ENCODE results near the gene MYOCD.
A peak's percentile ranks its signal among the peaks of the same experiment; 100 is the strongest.

The MYOCD gene

DNA sequence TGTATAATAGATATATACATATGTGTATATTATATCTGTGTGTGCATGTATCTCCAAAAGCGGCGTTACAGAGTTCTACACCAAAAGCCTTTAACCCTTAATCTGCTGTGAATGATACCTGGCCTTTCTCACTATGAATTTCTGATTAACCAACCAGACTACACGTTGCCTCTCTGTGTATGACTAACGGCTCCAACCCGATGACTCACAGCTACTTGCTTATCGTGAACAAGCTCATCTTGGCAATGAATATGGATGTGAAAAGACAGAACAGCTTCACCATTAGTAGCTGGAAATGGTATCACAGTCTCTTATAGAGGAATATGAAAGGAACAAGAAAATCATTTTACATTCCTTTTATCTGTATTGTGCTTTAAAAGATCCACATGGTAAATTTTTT is 99.9 kb downstream of the MYOCD start:
- no peak for DNase-seq

GRCh38 chr17:12768255-12768654 is 102.6 kb downstream of the MYOCD start:
- DNase-seq, result no peak

DNA sequence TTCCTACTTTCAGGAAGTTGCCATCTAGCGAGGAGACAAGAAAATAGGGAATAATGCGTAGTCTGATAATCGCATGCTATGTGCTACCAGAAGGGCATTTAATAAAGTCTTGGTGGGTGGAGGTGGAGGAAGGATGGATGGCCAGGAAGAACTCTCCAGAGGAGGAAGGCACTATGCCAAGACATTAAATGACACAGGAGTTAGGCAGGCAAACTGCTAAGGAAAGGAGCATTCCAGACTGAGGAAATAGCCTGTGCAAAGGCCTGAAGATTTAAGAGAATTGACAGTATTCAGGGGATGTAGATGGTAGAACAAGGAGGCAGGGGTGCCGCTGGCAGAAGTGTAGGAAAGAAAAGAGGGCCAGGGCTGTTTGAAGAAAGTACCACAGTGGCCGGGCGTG is 104.3 kb downstream of the MYOCD start:
- no peak for DNase-seq

- DNase-seq, result no peak
Observed at GRCh38 chr17:12773153-12773552, 107.5 kb downstream of the MYOCD start.

GRCh38 chr17:12789075-12789480 is 123.4 kb downstream of the MYOCD start:
- peak; percentile 4 for DNase-seq

- DNase-seq, result no peak
Observed at GRCh38 chr17:12789481-12790248, 124.0 kb downstream of the MYOCD start, which contains the start of gene ARHGAP44. Gene ARHGAP44, plus strand, starts transcription at chr17:12789498. Its CDS starts 341 bp downstream, at chr17:12789839.

DNA sequence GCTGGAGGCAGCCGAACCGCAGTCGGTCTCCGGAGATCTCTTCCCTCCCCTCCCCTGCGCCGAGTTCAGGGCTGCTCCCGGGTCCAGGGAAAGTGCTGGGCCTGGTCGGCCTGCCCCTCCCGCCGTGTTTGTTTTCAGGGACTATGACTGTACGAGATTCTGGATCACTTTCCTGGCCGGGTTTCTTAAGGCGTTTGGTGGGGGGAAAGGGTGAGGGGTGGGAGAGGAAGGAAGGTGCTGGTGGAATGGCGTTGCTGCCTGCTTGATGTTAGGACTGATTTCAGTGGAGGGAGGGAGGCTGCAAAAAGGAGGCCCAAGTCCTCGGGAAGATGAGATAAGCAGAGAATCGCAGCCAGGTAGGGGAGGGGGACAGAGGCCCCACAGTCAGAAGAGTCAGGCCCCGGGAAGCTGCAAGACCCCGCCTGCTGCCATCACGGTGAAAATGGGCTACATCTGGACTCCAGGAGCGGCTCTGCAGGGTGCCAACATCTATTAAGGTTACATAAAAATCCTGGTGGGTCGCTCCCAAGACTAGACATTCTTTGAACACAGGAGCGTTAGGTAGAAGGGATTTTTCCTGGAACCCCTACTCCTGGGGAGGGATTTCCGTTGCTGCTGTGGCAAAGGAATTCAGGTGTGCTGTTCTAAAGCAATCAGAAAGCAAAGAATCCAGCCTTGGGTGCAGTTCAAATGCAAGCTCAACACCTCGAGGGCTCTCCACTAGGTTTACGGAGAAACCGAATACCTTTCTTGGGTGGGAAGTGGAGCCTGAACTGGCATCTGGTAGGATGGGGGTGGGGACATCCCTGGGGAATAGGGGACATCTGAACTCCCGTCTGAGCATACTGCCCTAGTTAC is 124.8 kb downstream of the MYOCD start:
- DNase-seq, result no peak

DNA sequence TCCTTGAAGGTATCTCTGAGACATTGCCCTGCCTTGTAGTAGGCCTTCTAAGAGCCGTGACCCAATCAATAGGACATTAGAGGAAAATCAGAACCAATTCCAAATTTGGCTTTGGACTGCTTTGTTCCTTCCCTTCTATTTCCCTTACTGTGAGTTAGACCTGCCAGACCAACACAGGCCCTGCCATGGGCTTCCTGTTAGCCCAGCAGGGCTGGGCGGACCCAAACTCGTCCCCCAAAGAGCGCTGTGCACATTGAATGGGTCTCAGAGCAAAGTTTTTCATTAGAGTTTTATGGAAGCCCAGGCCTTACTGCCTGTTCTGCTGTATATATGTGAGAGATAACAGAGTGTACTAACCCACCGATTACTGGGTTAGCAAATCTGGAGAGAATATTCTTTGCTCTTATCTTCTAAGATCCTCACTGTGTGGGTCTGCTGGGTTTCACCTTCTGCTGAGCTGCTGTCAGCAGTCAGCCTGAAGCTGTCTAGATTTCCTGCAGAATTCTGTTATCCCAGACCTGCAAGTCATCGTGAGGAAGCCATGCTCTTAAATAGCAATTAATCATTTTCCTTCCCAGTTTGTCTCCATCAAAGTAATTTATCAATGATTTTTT is 129.3 kb downstream of the MYOCD start:
- DNase-seq, result no peak

DNA sequence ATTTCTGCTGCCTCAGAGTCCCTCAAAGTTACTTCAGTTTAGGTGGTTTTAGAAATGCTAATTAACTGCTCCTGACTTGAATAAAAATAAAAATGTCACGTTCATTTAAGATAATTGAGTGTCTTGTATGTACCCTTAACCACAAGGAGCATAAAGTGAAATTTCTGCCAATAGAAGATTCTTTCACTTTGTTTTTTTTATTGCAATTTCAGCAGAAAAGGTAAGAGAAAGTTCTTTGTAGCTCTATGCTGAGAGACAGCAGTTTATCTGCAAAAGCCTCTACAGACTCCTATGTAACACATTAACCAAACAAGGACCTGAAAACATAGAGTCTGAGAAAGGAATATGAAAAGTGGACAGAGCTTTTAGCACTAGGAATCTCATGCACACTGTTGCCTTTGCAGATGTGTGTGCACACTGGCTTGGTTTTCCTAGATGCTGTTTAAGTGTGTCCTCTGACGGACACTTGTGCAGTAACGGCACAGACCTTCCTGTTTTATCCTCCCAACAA is 135.2 kb downstream of the MYOCD start:
- no peak for DNase-seq

GRCh38 chr17:12806630-12807029 is 140.9 kb downstream of the MYOCD start:
- no peak for DNase-seq

GRCh38 chr17:12808723-12809122 is 143.0 kb downstream of the MYOCD start:
- no peak for DNase-seq

DNA sequence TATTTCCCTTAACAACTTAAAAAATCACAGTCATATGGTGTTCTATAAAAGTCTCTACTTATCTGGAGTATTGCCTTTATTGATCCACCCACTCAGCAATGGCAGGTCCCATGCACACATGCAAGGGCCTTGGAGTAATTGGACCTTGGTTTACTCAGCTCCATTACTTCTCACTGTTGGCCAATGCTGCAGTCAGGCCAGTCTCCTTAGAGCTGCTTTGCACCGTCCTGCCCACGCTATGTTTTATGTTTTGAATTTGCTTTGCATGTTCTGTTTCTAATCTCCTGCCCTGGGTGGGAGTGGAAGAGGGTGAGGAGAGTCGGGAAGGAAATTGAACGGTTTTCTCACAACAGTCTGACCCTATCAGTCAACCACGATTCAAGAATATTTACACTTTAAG is 147.2 kb downstream of the MYOCD start:
- no peak for DNase-seq

DNA sequence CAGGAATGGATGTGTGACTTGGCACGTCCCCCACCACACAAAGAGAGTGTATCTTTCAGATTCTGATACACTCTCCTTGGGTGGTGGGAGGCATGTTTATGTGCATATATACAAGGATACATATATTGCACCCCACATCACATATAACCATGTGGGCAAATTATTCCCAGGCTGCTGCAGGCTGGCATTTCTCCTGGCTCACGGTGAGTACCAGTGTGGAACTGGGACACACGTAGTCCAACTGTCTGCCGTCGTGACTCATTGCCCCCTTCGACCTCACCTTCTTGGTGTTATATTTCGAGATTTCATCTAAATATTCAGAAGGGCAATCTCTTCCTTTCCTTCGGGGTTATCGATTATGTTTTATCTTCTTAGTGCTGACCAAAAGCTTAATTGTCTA is 148.0 kb downstream of the MYOCD start:
- DNase-seq, result no peak

DNA sequence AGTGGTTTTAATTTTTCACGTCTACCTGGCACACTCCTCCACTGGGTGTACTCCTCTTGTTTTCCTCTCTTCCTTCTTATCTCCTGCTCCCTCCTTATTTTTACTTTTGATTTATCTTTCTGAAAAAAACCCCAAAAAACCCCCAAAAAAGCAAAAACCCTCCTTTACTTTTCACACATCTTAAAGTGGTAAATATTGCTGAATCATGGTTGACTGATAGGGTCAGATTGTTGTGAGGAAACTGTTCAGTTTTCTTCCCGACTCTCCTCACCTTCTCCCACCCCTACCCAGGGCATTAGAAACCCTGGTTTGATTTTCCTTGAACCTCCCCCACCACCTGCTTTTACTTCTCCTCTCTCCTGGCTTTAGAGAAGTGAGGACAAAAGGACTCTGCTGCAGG is 149.0 kb downstream of the MYOCD start:
- DNase-seq, result no peak

- DNase-seq, result no peak
Observed at GRCh38 chr17:12815642-12816141, 150.0 kb downstream of the MYOCD start.
